ENCODE data around the gene MKRN3.

GRCh38 chr15:23564821-23565394 lies 566 bp upstream of the MKRN3 start:
- TF ChIP-seq POLR2A (IDR thresholded peaks at IDR 0.05) (no peak), CTCF (IDR thresholded peaks at IDR 0.05) (no peak), POLR2AphosphoS5 (IDR thresholded peaks at IDR 0.05) (no peak)

Data from upper lobe of left lung (tissue), 4 donors.